Measurements from ENCODE around the gene TMX4. TPM values are rescaled to one million over a fixed set of nuclear protein-coding genes. Genes with fewer than 3 reads are reported as not detected.

Gene TMX4
- total and polyA plus RNA-seq, 4 donors: 12.6 to 17.3 (median 15.9) TPM

GRCh38 chr20:8067082-8067481 lies 47.5 kb upstream of the TMX4 start:
- no peak overlapping the region for H3K27ac ChIP-seq (ENCODE audit: low read depth in 1 of 2, low read length in 2 of 2)
- no peak overlapping the region for H3K9ac ChIP-seq (ENCODE audit: low read depth in 1 of 2, low read length in 2 of 2)
- no peaks in the 10 kb centered on the region for H3K4me1 ChIP-seq (ENCODE audit: control insufficient read depth in 4 of 4, insufficient read depth in 4 of 4, low read length in 3 of 4)

More at GRCh38 chr20:8067082-8067481, 47.5 kb upstream of the TMX4 start:
- WGBS: 89% methylated on average over 5 of the region's 5 CpGs
- H3K27me3 ChIP-seq (ENCODE audit: control insufficient read depth in 4 of 4, insufficient read depth in 4 of 4, low read length in 3 of 4): peaks cover 0 to 7% (median 0%) of the 10 kb centered on the region in 4 donors
- no peak overlapping the region for H3K4me3 ChIP-seq (ENCODE audit: low read depth in 1 of 3, low read length in 3 of 3)
- H3K36me3 ChIP-seq (ENCODE audit: control insufficient read depth in 4 of 4, insufficient read depth in 3 of 4, low read depth in 1 of 4, low read length in 3 of 4): no peaks in the 10 kb centered on the region
- no peak for DNase-seq (ENCODE audit: low spot score)
- H3K9me3 ChIP-seq (ENCODE audit: control insufficient read depth in 4 of 4, low read length in 3 of 4): no peaks in the 10 kb centered on the region
- TF ChIP-seq YY1 (IDR thresholded peaks at IDR 0.05) (no peak), TAF1 (conservative IDR thresholded peaks at IDR 0.05) (no peak), MAX (IDR thresholded peaks at IDR 0.05) (no peak), RAD21 (IDR thresholded peaks at IDR 0.05) (no peak), CTCF (IDR thresholded peaks at IDR 0.05; ENCODE audit: low read depth, low read length, missing input control) (no peak), ATF3 (IDR thresholded peaks at IDR 0.05) (no peak), NR2F2 (IDR thresholded peaks at IDR 0.05) (no peak), FOXA1 (IDR thresholded peaks at IDR 0.05) (no peak), SP1 (IDR thresholded peaks at IDR 0.05) (no peak), GABPA (IDR thresholded peaks at IDR 0.05 in 1 of 2, conservative IDR thresholded peaks at IDR 0.05 in 1 of 2) (no peak), FOXA2 (IDR thresholded peaks at IDR 0.05) (no peak), HNF4A (conservative IDR thresholded peaks at IDR 0.05) (no peak), ZBTB33 (IDR thresholded peaks at IDR 0.05) (no peak), JUND (IDR thresholded peaks at IDR 0.05) (no peak), RXRA (IDR thresholded peaks at IDR 0.05) (no peak), EGR1 (IDR thresholded peaks at IDR 0.05; ENCODE audit: low read depth in 2 of 2) (no peak), REST (IDR thresholded peaks at IDR 0.05) (no peak), HNF4G (IDR thresholded peaks at IDR 0.05) (no peak)
